DMS114 treated with DMSO at 0.1 percent for 48 hours (cell line): ENCODE data around the gene AZI2.
A peak's percentile ranks its signal among the peaks of the same experiment; 100 is the strongest.

ENCODE experiments used
- DNase-seq: peaks from one replicate; lab custom pipeline; 2025; ENCODE audit not compliant: unreplicated experiment; lab: John Stamatoyannopoulos, UW

The AZI2 gene

GRCh38 chr3:28308196-28308595 is 40.4 kb downstream of the AZI2 start:
- no peak for DNase-seq

DNA sequence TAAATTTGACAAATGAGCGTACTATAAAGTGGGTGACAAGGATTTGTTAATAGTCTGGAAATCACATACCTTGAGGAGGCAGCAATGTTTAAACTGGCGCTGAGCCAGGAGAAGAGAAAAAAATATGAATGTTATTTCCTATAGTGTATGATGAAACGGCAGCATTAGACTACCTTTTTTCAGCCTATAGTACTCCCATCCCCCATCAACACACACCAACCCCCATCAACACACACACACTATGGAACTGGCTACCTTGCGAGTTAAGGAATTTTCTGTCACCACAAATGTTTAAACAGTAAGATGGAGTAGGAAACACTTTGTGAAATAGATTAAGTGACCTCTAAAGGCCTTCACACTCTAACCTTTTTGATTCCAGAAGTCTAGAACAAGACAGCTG is 46.9 kb downstream of the AZI2 start:
- DNase-seq: no peak

GRCh38 chr3:28300345-28300962 is 48.2 kb downstream of the AZI2 start:
- DNase-seq: no peak

DNA sequence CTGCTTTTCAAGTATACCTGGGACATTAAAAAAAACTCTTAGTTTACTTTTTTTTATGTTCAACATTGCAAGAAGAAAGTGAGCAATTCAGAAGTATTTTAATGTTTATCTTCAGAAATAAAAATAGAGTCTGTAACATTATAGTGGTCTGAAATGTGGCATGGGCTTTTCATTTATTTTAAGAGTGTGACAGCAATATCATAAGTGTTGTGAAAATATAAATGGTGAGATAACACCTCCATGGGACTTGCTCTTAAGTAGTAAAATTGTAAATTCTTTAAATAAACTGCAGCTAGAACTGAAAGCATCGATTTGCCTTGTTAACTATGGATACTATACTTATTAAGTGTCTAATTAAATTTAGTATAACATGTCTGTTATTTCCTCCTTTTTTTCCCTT is 48.9 kb downstream of the AZI2 start:
- no peak for DNase-seq

- no peak for DNase-seq
Observed at GRCh38 chr3:28295898-28296490, 52.6 kb downstream of the AZI2 start.

DNA sequence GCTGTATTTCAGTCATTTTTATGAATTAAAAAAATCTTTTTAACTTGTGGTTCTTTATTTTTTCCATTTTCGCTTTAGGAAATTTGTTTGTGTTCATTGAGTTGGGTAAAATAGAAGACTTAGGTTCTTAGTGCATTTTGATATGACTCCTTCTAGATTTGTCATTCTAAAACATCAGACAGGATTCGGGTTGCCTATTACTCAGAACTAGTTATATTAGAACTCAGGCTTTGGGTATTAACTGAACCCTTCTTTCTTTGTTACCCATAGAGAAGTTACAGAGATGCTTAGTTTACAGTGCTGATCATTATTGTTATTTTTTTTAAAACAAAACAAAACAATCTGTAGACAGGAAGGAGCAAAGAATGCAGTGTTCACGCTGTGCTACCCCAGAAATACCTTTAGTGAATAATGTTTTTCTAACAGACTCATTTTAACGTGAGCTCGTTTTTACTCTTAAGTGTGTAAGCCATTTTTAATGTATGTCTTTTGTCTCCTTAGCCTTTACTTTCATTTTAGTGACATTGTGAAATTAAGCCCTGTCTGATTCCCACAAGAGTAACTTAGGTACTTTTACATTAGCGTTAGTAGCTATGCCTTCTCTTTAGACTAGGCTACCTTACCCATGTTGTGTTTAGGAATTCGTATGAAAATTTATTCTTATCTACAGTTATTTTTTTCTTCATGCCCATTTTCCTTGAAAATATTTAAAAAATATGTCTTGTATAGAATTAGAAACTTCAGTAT is 53.8 kb downstream of the AZI2 start:
- DNase-seq: no peak

DNA sequence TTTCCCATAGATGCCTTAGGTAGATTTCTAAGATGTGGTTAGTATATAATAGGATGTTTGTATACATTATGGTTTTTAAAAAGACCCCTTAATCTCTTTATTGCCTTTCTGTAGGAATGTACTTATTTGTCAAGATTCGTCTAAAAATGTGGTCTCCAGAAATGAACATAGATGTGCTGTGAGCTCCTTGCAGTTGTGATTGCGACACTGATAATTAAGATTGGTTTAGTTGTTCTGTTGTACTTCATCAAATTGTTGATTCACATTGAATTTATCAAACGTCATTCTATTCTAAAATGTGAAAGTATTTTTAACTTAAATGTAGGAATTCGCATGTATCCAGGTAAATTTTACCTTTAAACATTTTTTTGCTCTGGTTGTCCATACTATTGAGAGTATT is 56.0 kb downstream of the AZI2 start:
- no peak for DNase-seq

DNA sequence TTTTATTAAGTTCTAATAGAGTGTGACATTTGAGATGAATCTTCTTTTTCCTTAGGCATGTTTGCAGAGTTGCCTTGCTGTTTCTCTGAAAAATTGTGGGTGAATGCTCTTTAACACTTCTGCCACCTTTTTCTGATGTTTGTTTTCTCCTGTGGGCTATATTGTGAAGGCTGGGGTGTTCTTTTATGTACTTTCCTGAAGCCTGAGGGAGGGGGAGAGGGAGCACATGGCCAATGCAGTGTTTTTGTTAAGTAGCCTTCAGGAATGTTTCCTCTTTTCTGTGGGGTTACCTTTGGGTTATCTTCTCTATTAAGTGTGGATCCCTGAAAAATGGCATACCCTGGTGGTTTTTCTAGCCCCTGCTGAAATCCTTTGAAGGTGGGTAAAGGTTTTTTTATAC is 57.0 kb downstream of the AZI2 start:
- no peak for DNase-seq

DNA sequence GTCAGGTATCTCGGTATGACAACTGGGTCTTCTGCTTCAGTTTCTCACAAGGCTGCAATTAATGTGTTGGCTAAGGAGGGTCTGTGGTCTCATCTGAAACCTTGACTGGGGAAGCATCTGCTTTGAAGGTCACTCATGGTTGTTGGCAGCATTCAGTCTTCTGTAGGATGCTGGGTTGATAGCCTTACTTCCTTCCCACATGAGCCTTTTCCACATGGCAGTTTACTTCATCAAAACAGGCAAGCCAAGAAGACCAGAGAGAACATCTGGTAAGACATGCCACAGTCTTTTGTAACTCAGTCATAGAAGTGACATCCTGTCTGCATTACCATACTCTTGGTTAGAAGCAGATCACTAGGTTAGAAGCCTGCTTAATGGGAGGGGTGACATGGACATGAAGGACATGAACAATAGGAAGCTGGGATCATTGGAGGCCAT is 57.7 kb downstream of the AZI2 start:
- no peak for DNase-seq

DNA sequence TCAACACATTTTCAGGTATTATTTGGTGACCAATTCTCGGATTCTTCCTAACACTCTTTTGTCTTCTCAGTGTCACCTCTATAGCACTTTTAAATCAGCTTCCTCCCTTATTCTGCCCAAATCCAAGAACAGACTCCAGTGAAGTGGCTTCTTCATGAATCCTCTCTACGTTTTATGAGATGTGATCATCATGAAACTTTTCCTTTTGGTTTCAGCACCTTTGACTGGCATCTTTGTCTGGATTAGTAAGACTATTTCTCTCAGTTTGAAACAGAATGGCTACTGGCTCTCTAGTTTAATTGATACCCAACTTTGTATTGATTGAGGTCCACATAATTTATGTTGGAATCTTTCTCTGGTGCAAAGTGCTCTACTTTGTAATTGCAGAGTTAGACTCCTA is 61.6 kb downstream of the AZI2 start:
- DNase-seq: no peak

DNA sequence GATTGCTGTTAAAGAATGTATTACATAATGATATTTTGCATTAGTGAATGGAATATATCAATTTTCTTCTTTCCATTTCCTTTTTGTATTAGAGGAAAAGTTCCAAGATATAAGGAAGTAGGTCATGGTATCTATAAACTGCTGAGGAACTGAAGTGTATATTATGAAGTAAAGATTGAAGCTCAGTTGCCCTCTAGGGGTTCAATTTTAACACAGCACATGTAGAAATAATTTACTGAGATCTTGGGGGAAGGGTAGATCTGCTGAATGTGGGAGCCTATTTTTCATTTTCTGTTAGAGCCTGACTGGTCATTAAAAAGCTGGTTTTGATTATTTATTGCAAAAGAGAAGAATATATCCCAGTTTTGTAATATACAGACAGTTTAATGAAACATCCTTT is 62.0 kb downstream of the AZI2 start:
- peak; percentile 30 for DNase-seq

GRCh38 chr3:28280781-28281180 is 67.8 kb downstream of the AZI2 start:
- DNase-seq: no peak

GRCh38 chr3:28279770-28280169 is 68.9 kb downstream of the AZI2 start:
- DNase-seq: no peak

DNA sequence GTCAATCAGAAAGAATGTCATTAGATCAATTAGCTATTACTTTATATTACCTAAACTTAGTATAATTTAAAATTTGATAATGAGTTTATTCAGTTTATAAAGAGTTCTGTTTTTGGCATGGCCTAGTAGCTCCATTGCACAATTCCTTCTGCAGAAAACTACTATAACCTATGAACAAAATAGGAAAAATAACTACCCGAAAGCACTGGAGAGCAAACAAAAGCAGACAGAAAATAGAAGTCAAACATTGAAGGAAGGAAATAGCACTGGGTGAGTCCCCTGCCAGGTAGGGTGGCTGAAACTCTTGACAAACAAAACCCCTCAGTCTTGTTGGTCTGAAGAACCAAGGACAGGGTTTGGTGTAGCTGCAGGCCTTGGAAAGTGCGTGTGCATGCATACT is 69.7 kb downstream of the AZI2 start:
- no peak for DNase-seq

- no peak for DNase-seq
Observed at GRCh38 chr3:28273837-28274236, 74.8 kb downstream of the AZI2 start.
